NT2/D1 (cell line): Measurements from ENCODE around the gene ADTRP.

ENCODE experiments used
- DNase-seq: peaks from one replicate; pipeline ENCODE4 v3.0.0-alpha.2; 2011; ENCODE audit warnings: low read depth, low spot score
- H3K27me3 ChIP-seq: 2 replicates; pipeline ENCODE4 v1.6.0; 2011; ENCODE audit warnings: mild to moderate bottlenecking; ENCODE audit not compliant: insufficient read length, insufficient read depth
- H3K36me3 ChIP-seq: 2 replicates; pipeline ENCODE4 v1.6.1; 2011; ENCODE audit warnings: mild to moderate bottlenecking, low read length, mixed read lengths; ENCODE audit not compliant: insufficient read depth, insufficient read length
- H3K4me1 ChIP-seq: 2 replicates; pipeline ENCODE4 v1.5.1; 2011; ENCODE audit not compliant: insufficient read depth, insufficient read length
- H3K4me3 ChIP-seq: 2 replicates; pipeline ENCODE4 v1.5.1; 2011; ENCODE audit warnings: low read depth; ENCODE audit not compliant: insufficient read length
- H3K9ac ChIP-seq: 2 replicates; pipeline ENCODE4 v1.6.0; 2011; ENCODE audit warnings: low read depth; ENCODE audit not compliant: insufficient read length
- H3K9me3 ChIP-seq: 2 replicates; pipeline ENCODE4 v1.5.1; 2011; ENCODE audit warnings: mild to moderate bottlenecking, low read length; ENCODE audit not compliant: insufficient read depth
- SUZ12 ChIP-seq: IDR thresholded peaks from 2 replicates; pipeline ENCODE4 v1.6.1; 2011; ENCODE audit not compliant: insufficient read length, insufficient read depth; ENCODE audit errors: extremely low read depth
- YY1 ChIP-seq: IDR thresholded peaks from 2 replicates; pipeline ENCODE4 v1.6.1; 2011; ENCODE audit not compliant: insufficient read length, insufficient read depth
- ZNF274 ChIP-seq: IDR thresholded peaks from 2 replicates; pipeline ENCODE4 v1.6.1; 2011; ENCODE audit warnings: mild to moderate bottlenecking, low read depth, low read length

The ADTRP gene

DNA sequence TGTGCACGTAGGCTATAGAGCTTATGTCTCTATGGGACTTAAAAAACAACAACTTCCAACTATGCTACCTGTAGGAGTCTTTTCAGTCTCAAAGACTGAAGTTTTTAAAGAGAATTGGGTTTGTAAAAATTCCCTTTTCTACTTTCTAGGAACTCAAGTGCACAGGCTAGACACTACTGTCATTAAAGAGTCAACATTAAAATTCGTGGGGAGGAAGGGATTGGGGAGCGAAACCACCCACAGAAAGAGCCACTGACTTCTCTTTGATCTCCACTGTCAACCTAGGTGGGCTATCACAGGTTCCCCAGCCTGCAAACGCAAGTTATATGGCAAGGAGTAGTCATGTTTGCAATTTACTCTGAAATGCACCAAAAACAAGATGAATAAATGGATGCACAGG is 37.7 kb downstream of the ADTRP start:
- no peaks in the 10 kb centered on the region for H3K27me3 ChIP-seq
- no peaks in the 10 kb centered on the region for H3K9me3 ChIP-seq
- no peak overlapping the region for H3K4me3 ChIP-seq
- no peak for DNase-seq
- TF ChIP-seq YY1 (no peak), ZNF274 (no peak), SUZ12 (no peak)
- H3K36me3 ChIP-seq, result no peaks in the 10 kb centered on the region
- no peaks in the 10 kb centered on the region for H3K4me1 ChIP-seq
- no peak overlapping the region for H3K9ac ChIP-seq

DNA sequence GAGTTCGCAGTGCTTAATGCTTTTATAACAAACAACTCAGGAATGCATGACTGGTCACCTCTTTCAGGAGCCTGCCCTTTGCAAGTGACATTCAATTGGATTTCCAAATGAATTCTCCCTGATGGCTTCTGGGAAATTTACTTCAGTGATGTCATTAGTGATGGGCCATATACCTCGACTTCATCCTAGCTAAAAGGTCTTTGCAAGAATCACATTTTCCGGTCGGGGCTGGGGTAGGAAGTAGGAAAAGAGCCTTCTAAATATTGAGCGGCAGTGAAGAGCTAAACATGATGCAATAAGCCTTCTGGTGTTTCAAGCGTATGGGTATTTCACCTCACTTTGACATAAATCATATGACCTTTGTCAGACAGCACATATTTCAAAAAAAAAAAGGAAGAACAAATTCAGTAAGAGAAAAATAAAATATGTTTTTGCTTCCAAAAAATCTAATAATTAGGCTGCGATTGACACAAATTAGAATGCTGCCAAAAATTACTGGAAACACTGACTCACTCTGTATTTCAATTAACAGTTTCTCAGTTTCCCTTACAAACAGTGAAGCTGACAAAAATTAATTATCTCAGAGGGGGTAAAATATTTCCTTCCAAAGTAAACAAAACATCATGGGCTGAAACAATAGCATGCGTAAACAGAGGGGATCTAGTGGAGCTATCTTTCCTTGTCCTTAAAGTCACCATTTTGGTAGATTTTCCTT is 39.8 kb downstream of the ADTRP start:
- Histone ChIP-seq H3K9me3 (no peaks in the 10 kb centered on the region), H3K9ac (no peak overlapping the region), H3K27me3 (no peaks in the 10 kb centered on the region), H3K4me3 (no peak overlapping the region), H3K36me3 (no peaks in the 10 kb centered on the region), H3K4me1 (no peaks in the 10 kb centered on the region)
- no peak for DNase-seq
- TF ChIP-seq YY1 (no peak), SUZ12 (no peak), ZNF274 (no peak)

DNA sequence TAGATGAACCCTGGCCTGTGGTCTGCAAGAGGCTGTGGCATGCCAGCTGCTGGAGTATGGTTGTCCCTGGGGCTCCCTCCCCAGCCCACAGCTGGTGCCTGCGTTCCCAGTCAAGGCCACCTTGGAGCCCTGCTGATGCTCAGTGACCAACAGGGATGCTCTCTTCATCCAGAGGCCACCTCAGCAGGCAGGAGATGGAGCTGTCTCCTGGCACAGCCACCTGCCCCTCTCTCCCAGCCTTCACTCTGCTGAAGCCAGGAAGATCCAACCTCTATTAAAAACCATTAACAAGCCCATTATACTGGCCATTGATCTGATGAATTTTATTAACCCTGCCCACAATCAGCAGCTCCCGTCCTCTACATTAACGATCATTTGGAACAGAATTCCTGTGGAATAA is 40.4 kb downstream of the ADTRP start:
- Histone ChIP-seq H3K27me3 (no peaks in the 10 kb centered on the region), H3K4me3 (no peak overlapping the region), H3K4me1 (no peaks in the 10 kb centered on the region), H3K36me3 (no peaks in the 10 kb centered on the region), H3K9ac (no peak overlapping the region), H3K9me3 (no peaks in the 10 kb centered on the region)
- no peak for TF ChIP-seq SUZ12
- DNase-seq, result no peak

DNA sequence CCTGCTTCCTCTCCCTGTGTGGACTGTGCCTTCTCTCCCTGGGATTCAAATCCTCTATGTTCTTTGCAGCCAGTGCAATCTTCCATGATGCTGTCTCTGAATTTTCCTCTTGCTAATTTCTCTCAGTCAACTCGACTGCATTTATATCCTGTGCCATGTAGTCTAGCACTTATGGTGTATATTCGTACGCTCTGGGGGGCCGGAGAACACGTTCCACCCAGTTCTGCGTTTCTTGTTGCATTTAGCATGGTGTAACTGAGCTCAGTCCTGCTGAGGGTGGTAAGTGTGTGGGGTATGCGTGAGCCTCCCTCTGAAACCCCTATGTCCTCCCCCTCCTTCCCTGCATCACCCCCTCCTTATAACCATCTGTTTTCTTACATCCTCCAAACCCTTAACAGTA is 42.0 kb downstream of the ADTRP start:
- TF ChIP-seq YY1, result no peak
- TF ChIP-seq SUZ12, result no peak
- no peak for TF ChIP-seq ZNF274
- H3K9me3 ChIP-seq, result no peaks in the 10 kb centered on the region
- no peaks in the 10 kb centered on the region for H3K27me3 ChIP-seq
- no peak overlapping the region for H3K9ac ChIP-seq
- no peaks in the 10 kb centered on the region for H3K4me1 ChIP-seq
- no peak overlapping the region for H3K4me3 ChIP-seq
- no peak for DNase-seq
- H3K36me3 ChIP-seq, result no peaks in the 10 kb centered on the region

DNA sequence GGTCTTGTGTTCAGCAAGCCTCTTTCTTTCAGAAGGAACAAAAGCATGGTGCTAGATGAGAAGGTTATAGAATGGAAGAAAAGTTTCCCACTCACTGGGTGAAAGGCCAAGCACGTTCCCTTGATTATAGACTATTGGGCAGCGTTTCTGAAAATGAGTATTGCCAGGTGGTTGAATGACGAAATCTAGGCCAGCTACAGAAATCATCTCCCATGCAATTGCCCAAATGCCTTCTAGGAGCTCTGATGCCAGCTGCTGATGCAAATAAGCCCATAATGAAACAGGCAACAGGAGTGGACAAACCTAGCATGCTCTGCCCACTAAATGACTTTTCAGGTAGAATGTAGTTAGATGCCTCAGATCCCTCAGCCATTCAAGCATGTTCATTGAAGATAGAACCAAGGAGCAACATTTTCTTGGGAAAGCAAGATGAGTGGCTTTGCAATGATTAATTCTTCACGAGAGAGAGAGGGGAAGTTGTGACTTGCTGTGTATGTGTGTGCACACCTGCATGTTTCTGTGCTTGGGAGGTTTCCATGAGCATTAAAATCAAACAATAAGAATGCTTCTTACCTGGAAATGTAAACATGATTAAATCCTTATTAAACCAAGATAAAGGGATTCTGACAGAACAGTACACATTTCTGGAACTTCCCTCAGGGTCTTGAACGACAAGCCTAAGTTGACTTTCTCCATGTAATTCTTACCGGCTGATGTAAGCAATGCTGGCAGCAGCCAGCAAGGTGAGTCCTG is 43.6 kb downstream of the ADTRP start:
- Histone ChIP-seq H3K27me3 (no peaks in the 10 kb centered on the region), H3K36me3 (no peaks in the 10 kb centered on the region), H3K4me3 (no peak overlapping the region), H3K9me3 (no peaks in the 10 kb centered on the region), H3K9ac (no peak overlapping the region), H3K4me1 (no peaks in the 10 kb centered on the region)
- TF ChIP-seq SUZ12 (no peak), YY1 (no peak), ZNF274 (no peak)
- DNase-seq, result no peak

DNA sequence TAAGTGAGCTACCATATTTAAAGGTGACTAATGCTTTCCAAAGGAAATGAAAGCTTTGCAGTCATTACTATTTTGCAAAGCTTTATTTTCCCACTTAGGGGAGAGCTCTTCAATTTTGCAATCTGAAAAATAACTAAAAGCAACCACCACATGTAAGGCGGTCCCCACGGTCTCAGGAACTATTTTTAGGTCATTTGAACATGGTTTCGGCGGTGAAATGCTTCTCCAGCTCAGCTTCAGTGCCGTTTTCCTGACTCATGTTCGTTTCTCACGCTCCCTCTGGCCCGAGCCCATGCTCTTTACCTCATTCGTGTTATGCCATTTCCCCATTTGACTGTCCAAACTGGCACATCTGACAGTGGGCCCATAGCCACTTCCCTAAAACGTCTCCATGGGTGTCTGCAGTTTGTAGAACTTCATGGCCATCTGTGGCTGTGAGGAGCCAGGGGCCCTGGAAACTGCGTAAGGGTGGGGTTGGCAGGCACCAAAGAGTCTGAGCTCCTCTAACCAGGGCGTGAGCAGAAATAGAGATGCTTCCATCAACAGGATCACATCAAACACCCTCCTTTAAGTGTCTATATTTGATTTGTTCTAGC is 46.5 kb downstream of the ADTRP start:
- H3K27me3 ChIP-seq, result no peaks in the 10 kb centered on the region
- no peaks in the 10 kb centered on the region for H3K9me3 ChIP-seq
- no peaks in the 10 kb centered on the region for H3K4me1 ChIP-seq
- no peak overlapping the region for H3K4me3 ChIP-seq
- no peak for DNase-seq
- TF ChIP-seq SUZ12, result no peak
- no peak for TF ChIP-seq ZNF274
- no peak for TF ChIP-seq YY1
- no peak overlapping the region for H3K9ac ChIP-seq
- no peaks in the 10 kb centered on the region for H3K36me3 ChIP-seq

DNA sequence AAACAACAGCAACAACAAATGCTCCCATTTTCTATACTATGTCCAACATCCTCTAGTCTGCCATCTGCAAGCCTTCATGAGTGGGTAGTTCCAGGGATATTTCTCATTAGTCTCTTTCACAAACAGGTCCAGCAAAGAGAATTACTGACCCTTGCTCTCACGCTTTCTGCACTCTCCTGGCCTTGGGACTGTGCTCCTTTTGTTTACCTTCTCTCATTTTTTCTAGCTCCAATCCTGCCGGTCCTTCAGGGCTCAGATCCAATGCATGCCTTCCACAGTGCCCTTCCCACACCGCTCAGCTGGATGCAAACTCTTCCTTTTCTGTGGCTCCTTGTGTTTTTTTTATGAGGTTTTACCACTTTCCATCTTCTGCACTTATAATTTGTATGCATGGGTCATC is 47.2 kb downstream of the ADTRP start:
- no peak overlapping the region for H3K4me3 ChIP-seq
- no peaks in the 10 kb centered on the region for H3K27me3 ChIP-seq
- H3K36me3 ChIP-seq, result no peaks in the 10 kb centered on the region
- TF ChIP-seq ZNF274 (no peak), YY1 (no peak), SUZ12 (no peak)
- H3K9me3 ChIP-seq, result no peaks in the 10 kb centered on the region
- DNase-seq, result no peak
- no peaks in the 10 kb centered on the region for H3K4me1 ChIP-seq
- no peak overlapping the region for H3K9ac ChIP-seq
